GM19328 (cell line): Measurements from ENCODE around the gene KRTAP10-5.
"Not testable (repeated sequence)": the region's sequence is repeated elsewhere in the genome, so short reads cannot be mapped to it uniquely, and the experiment has no call there.

Experiments used
- ATAC-seq: cut with Tn5 transposase; IDR thresholded peaks from one replicate; pipeline ENCODE4 v1.9.1; 2021; ENCODE audit warnings: mild to moderate bottlenecking, moderate library complexity; ENCODE audit not compliant: unreplicated experiment

The KRTAP10-5 gene

GRCh38 chr21:44551340-44551961, 29.0 kb downstream of the KRTAP10-5 start, which contains the start of gene KRTAP10-2:
TSS of gene KRTAP10-2 (minus strand) at chr21:44551505. CDS start at chr21:44551458, 47 bp downstream.
- ATAC-seq: no peak

GRCh38 chr21:44550807-44551206, 29.6 kb downstream of the KRTAP10-5 start:
- no peak for ATAC-seq

GRCh38 chr21:44550285-44550684, 30.1 kb downstream of the KRTAP10-5 start:
- ATAC-seq: not testable (repeated sequence)

GRCh38 chr21:44549525-44550211, 30.7 kb downstream of the KRTAP10-5 start:
- ATAC-seq: no peak

- no peak for ATAC-seq
These were observed 31.5 kb downstream of the KRTAP10-5 start for GRCh38 chr21:44548922-44549321.

GRCh38 chr21:44548381-44548780, 32.0 kb downstream of the KRTAP10-5 start:
- no peak for ATAC-seq

- no peak for ATAC-seq
These were observed 32.6 kb downstream of the KRTAP10-5 start for GRCh38 chr21:44547656-44548331.

GRCh38 chr21:44544566-44544965, 35.8 kb downstream of the KRTAP10-5 start:
- ATAC-seq: no peak

- ATAC-seq: no peak
These were observed 37.7 kb downstream of the KRTAP10-5 start for GRCh38 chr21:44542716-44543115.

- ATAC-seq: no peak
These were observed 39.6 kb downstream of the KRTAP10-5 start for GRCh38 chr21:44540741-44541288.

- ATAC-seq: no peak
These were observed 40.3 kb downstream of the KRTAP10-5 start, which contains the start of gene KRTAP10-1 for GRCh38 chr21:44539991-44540666. TSS of gene KRTAP10-1 (minus strand) at chr21:44540195. CDS start at chr21:44540150, 45 bp downstream.

- no peak for ATAC-seq
These were observed 41.4 kb downstream of the KRTAP10-5 start for GRCh38 chr21:44539046-44539445.

GRCh38 chr21:44537930-44538911, 42.2 kb downstream of the KRTAP10-5 start:
- ATAC-seq: no peak

- ATAC-seq: no peak
These were observed 44.4 kb downstream of the KRTAP10-5 start for GRCh38 chr21:44535963-44536362.

- ATAC-seq: no peak
These were observed 45.7 kb downstream of the KRTAP10-5 start for GRCh38 chr21:44534688-44535087.

- no peak for ATAC-seq
These were observed 46.3 kb downstream of the KRTAP10-5 start for GRCh38 chr21:44533891-44534627.

- no peak for ATAC-seq
These were observed 47.1 kb downstream of the KRTAP10-5 start for GRCh38 chr21:44533121-44533890.

- ATAC-seq: no peak
These were observed 47.7 kb downstream of the KRTAP10-5 start for GRCh38 chr21:44532712-44533111.
